ENCODE measurements around the gene TMCC1.

GRCh38 chr3:129604767-129605166, 288.7 kb downstream of the TMCC1 start:
- TF ChIP-seq EZH2 (IDR thresholded peaks at IDR 0.05; ENCODE audit: borderline replicate concordance, low read depth, low read length, severe bottlenecking): no peak
- TF ChIP-seq, protein P1, sequence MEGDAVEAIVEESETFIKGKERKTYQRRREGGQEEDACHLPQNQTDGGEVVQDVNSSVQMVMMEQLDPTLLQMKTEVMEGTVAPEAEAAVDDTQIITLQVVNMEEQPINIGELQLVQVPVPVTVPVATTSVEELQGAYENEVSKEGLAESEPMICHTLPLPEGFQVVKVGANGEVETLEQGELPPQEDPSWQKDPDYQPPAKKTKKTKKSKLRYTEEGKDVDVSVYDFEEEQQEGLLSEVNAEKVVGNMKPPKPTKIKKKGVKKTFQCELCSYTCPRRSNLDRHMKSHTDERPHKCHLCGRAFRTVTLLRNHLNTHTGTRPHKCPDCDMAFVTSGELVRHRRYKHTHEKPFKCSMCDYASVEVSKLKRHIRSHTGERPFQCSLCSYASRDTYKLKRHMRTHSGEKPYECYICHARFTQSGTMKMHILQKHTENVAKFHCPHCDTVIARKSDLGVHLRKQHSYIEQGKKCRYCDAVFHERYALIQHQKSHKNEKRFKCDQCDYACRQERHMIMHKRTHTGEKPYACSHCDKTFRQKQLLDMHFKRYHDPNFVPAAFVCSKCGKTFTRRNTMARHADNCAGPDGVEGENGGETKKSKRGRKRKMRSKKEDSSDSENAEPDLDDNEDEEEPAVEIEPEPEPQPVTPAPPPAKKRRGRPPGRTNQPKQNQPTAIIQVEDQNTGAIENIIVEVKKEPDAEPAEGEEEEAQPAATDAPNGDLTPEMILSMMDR (IDR thresholded peaks at IDR 0.05; ENCODE audit: extremely low read depth in 1 of 2, insufficient read depth in 1 of 2, low read depth in 1 of 2, low read length in 2 of 2): no peak
